WERI-Rb-1 (cell line): Measurements from ENCODE around the gene ADCY9.
"Not testable (repeated sequence)": the region's sequence is repeated elsewhere in the genome, so short reads cannot be mapped to it uniquely, and the experiment has no call there.

Source experiments
- DNase-seq: peaks from one replicate; pipeline ENCODE4 v3.0.0-alpha.2; 2020
- H3K27ac ChIP-seq: fragments of 250-450 bp; sonication (Bioruptor Pico); 2 replicates; pipeline ENCODE4 v1.5.1; 2020; ENCODE audit warnings: mild to moderate bottlenecking, moderate library complexity
- H3K27me3 ChIP-seq: fragments of 250-450 bp; sonication (Bioruptor Pico); 2 replicates; pipeline ENCODE4 v1.5.1; 2021; ENCODE audit warnings: mild to moderate bottlenecking, low read depth, moderate library complexity; ENCODE audit not compliant: insufficient read depth, severe bottlenecking
- H3K36me3 ChIP-seq: fragments of 250-450 bp; sonication (Bioruptor Pico); 2 replicates; pipeline ENCODE4 v1.5.1; 2020; ENCODE audit warnings: mild to moderate bottlenecking, moderate library complexity
- H3K4me3 ChIP-seq: 2 replicates; pipeline ENCODE4 v1.5.1; 2011; ENCODE audit warnings: low read depth, mild to moderate bottlenecking, control low read depth, low read length
- H3K9me3 ChIP-seq: fragments of 250-450 bp; sonication (Bioruptor Pico); 2 replicates; pipeline ENCODE4 v1.5.1; 2021; ENCODE audit warnings: mild to moderate bottlenecking, moderate library complexity; ENCODE audit not compliant: severe bottlenecking
- TF ChIP-seq, protein P1 (sequence below): IDR thresholded peaks from 2 replicates; pipeline ENCODE4 v1.5.1; 2011; ENCODE audit warnings: low read depth, mild to moderate bottlenecking, control low read depth, inconsistent platforms, low read length

The ADCY9 gene

GRCh38 chr16:3949287-3949686, 167.0 kb downstream of the ADCY9 start:
- no peak overlapping the region for H3K4me3 ChIP-seq
- DNase-seq, result no peak
- TF ChIP-seq, protein P1, sequence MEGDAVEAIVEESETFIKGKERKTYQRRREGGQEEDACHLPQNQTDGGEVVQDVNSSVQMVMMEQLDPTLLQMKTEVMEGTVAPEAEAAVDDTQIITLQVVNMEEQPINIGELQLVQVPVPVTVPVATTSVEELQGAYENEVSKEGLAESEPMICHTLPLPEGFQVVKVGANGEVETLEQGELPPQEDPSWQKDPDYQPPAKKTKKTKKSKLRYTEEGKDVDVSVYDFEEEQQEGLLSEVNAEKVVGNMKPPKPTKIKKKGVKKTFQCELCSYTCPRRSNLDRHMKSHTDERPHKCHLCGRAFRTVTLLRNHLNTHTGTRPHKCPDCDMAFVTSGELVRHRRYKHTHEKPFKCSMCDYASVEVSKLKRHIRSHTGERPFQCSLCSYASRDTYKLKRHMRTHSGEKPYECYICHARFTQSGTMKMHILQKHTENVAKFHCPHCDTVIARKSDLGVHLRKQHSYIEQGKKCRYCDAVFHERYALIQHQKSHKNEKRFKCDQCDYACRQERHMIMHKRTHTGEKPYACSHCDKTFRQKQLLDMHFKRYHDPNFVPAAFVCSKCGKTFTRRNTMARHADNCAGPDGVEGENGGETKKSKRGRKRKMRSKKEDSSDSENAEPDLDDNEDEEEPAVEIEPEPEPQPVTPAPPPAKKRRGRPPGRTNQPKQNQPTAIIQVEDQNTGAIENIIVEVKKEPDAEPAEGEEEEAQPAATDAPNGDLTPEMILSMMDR, result no peak
- H3K27me3 ChIP-seq, result no peaks in the 10 kb centered on the region
- H3K9me3 ChIP-seq, result no peaks in the 10 kb centered on the region
- no peak overlapping the region for H3K27ac ChIP-seq
- H3K36me3 ChIP-seq, result no peaks in the 10 kb centered on the region

GRCh38 chr16:3948378-3948995, 167.8 kb downstream of the ADCY9 start:
- no peak overlapping the region for H3K4me3 ChIP-seq
- H3K27ac ChIP-seq, result no peak overlapping the region
- H3K36me3 ChIP-seq, result no peaks in the 10 kb centered on the region
- H3K9me3 ChIP-seq, result no peaks in the 10 kb centered on the region
- no peak for DNase-seq
- H3K27me3 ChIP-seq, result no peaks in the 10 kb centered on the region
- TF ChIP-seq, protein P1, result no peak

GRCh38 chr16:3946604-3947180, 169.6 kb downstream of the ADCY9 start:
- TF ChIP-seq, protein P1, result no peak
- Histone ChIP-seq H3K27me3 (no peaks in the 10 kb centered on the region), H3K9me3 (no peaks in the 10 kb centered on the region), H3K36me3 (no peaks in the 10 kb centered on the region), H3K4me3 (no peak overlapping the region), H3K27ac (no peak overlapping the region)
- DNase-seq, result no peak

GRCh38 chr16:3945751-3946603, 170.3 kb downstream of the ADCY9 start:
- no peak overlapping the region for H3K27ac ChIP-seq
- no peak for DNase-seq
- TF ChIP-seq, protein P1, result no peak
- H3K36me3 ChIP-seq, result no peaks in the 10 kb centered on the region
- no peaks in the 10 kb centered on the region for H3K9me3 ChIP-seq
- no peak overlapping the region for H3K4me3 ChIP-seq
- H3K27me3 ChIP-seq, result no peaks in the 10 kb centered on the region

- H3K9me3 ChIP-seq, H3K27ac ChIP-seq, H3K36me3 ChIP-seq, H3K27me3 ChIP-seq, H3K4me3 ChIP-seq, DNase-seq: not testable (repeated sequence)
Measured at GRCh38 chr16:3944457-3944856, 171.8 kb downstream of the ADCY9 start.

GRCh38 chr16:3942146-3942545, 174.1 kb downstream of the ADCY9 start:
- not testable (repeated sequence) for H3K27ac ChIP-seq, H3K27me3 ChIP-seq, H3K4me3 ChIP-seq, DNase-seq, H3K9me3 ChIP-seq, H3K36me3 ChIP-seq
